Measurements from ENCODE around the gene SP6. TPM values are rescaled to one million over a fixed set of nuclear protein-coding genes. Genes with fewer than 3 reads are reported as not detected.

The SP6 gene
- total and polyA plus RNA-seq, 4 donors, result 0.03 to 0.09 (median 0.06) TPM

GRCh38 chr17:47830396-47831002 lies 20.5 kb downstream of the SP6 start:
- H3K9ac ChIP-seq (ENCODE audit: low read depth in 1 of 2, low read length in 2 of 2), result peak overlapping the region; percentile 79 to 82
- TF ChIP-seq YY1 (IDR thresholded peaks at IDR 0.05) (no peak), FOXA2 (IDR thresholded peaks at IDR 0.05) (no peak), NR2F2 (IDR thresholded peaks at IDR 0.05) (no peak), GABPA (IDR thresholded peaks at IDR 0.05 in 1 of 2, conservative IDR thresholded peaks at IDR 0.05 in 1 of 2) (no peak), TAF1 (conservative IDR thresholded peaks at IDR 0.05) (no peak), HNF4A (conservative IDR thresholded peaks at IDR 0.05) (no peak), ZBTB33 (IDR thresholded peaks at IDR 0.05) (no peak), REST (IDR thresholded peaks at IDR 0.05) (no peak), HNF4G (IDR thresholded peaks at IDR 0.05) (no peak), MAX (IDR thresholded peaks at IDR 0.05) (no peak), CTCF (IDR thresholded peaks at IDR 0.05; ENCODE audit: low read depth, low read length, missing input control) (no peak), FOXA1 (IDR thresholded peaks at IDR 0.05) (no peak), ATF3 (IDR thresholded peaks at IDR 0.05) (no peak), JUND (IDR thresholded peaks at IDR 0.05) (no peak), SP1 (IDR thresholded peaks at IDR 0.05) (no peak)
- peaks cover 7 to 27% (median 23%) of the 10 kb centered on the region in 4 donors for H3K4me1 ChIP-seq (ENCODE audit: control insufficient read depth in 4 of 4, insufficient read depth in 4 of 4, low read length in 3 of 4)
- peaks cover 9 to 21% (median 14%) of the 10 kb centered on the region in 4 donors for H3K36me3 ChIP-seq (ENCODE audit: control insufficient read depth in 4 of 4, insufficient read depth in 3 of 4, low read depth in 1 of 4, low read length in 3 of 4)
- WGBS, result 67% methylated on average over 18 of the region's 18 CpGs
- no peaks in the 10 kb centered on the region for H3K27me3 ChIP-seq (ENCODE audit: control insufficient read depth in 4 of 4, insufficient read depth in 4 of 4, low read length in 3 of 4)
- peak overlapping the region; percentile 63 to 100 (median 99) for H3K4me3 ChIP-seq (ENCODE audit: low read depth in 1 of 3, low read length in 3 of 3)
- H3K27ac ChIP-seq (ENCODE audit: low read depth in 1 of 2, low read length in 2 of 2), result peak overlapping the region; percentile 67 to 78
- no peak for DNase-seq (ENCODE audit: low spot score)
- no peaks in the 10 kb centered on the region for H3K9me3 ChIP-seq (ENCODE audit: control insufficient read depth in 4 of 4, low read length in 3 of 4)

- DNase-seq (ENCODE audit: low spot score), result no peak
- Histone ChIP-seq H3K27me3 (ENCODE audit: control insufficient read depth in 4 of 4, insufficient read depth in 4 of 4, low read length in 3 of 4) (no peaks in the 10 kb centered on the region), H3K9me3 (ENCODE audit: control insufficient read depth in 4 of 4, low read length in 3 of 4) (no peaks in the 10 kb centered on the region), H3K9ac (ENCODE audit: low read depth in 1 of 2, low read length in 2 of 2) (peak overlapping the region in 1 of 2 donors; percentile 32), H3K4me1 (ENCODE audit: control insufficient read depth in 4 of 4, insufficient read depth in 4 of 4, low read length in 3 of 4) (peaks cover 7 to 27% (median 23%) of the 10 kb centered on the region in 4 donors), H3K4me3 (ENCODE audit: low read depth in 1 of 3, low read length in 3 of 3) (no peak overlapping the region), H3K27ac (ENCODE audit: low read depth in 1 of 2, low read length in 2 of 2) (no peak overlapping the region), H3K36me3 (ENCODE audit: control insufficient read depth in 4 of 4, insufficient read depth in 3 of 4, low read depth in 1 of 4, low read length in 3 of 4) (peaks cover 11 to 25% (median 16%) of the 10 kb centered on the region in 4 donors)
- TF ChIP-seq HNF4G (IDR thresholded peaks at IDR 0.05) (no peak), TAF1 (conservative IDR thresholded peaks at IDR 0.05) (no peak), ATF3 (IDR thresholded peaks at IDR 0.05) (no peak), RXRA (IDR thresholded peaks at IDR 0.05) (no peak), REST (IDR thresholded peaks at IDR 0.05) (no peak), RAD21 (IDR thresholded peaks at IDR 0.05) (no peak), FOXA1 (IDR thresholded peaks at IDR 0.05) (no peak), HNF4A (conservative IDR thresholded peaks at IDR 0.05) (no peak), MAX (IDR thresholded peaks at IDR 0.05) (no peak), GABPA (IDR thresholded peaks at IDR 0.05 in 1 of 2, conservative IDR thresholded peaks at IDR 0.05 in 1 of 2) (no peak), YY1 (IDR thresholded peaks at IDR 0.05) (no peak)
- 78% methylated on average over 3 of the region's 3 CpGs for WGBS
These were observed 21.1 kb downstream of the SP6 start for GRCh38 chr17:47829870-47830269.

All from liver (tissue), 9 donors.